MM.1S (cell line): Measurements from ENCODE around the gene ROCK2.

Experiments
- DNase-seq: peaks from one replicate; pipeline ENCODE4 v3.0.0-alpha.2; 2015
- H2AFZ ChIP-seq: fragments of 300-600 bp; sonication (generic); 2 replicates; pipeline ENCODE4 v1.6.0; 2016; ENCODE audit warnings: antibody characterized with exemption, low read length
- H3F3A ChIP-seq: fragments of 300-600 bp; sonication (generic); 2 replicates; pipeline ENCODE4 v1.6.1; 2016; ENCODE audit warnings: mild to moderate bottlenecking, antibody characterized with exemption, low read length, moderate library complexity, mixed read lengths; ENCODE audit not compliant: insufficient read depth
- H3K27ac ChIP-seq: fragments of 300-600 bp; sonication (generic); 2 replicates; pipeline ENCODE4 v1.5.1; 2016; ENCODE audit warnings: mild to moderate bottlenecking, low read length
- H3K27me3 ChIP-seq: fragments of 300-600 bp; sonication (generic); replicated peaks from 2 replicates; pipeline ENCODE4 v1.6.0; 2016; ENCODE audit warnings: low read length; ENCODE audit not compliant: insufficient read depth
- H3K36me3 ChIP-seq: fragments of 300-600 bp; sonication (generic); replicated peaks from 2 replicates; pipeline ENCODE4 v1.6.1; 2016; ENCODE audit warnings: mild to moderate bottlenecking, low read length, mixed read lengths; ENCODE audit not compliant: insufficient read depth
- H3K4me1 ChIP-seq: fragments of 300-600 bp; sonication (generic); 2 replicates; pipeline ENCODE4 v1.6.1; 2016; ENCODE audit warnings: low read length, mixed read lengths
- H3K4me2 ChIP-seq: fragments of 300-600 bp; sonication (generic); 2 replicates; pipeline ENCODE4 v1.6.0; 2016; ENCODE audit warnings: low read depth, low read length
- H3K4me3 ChIP-seq: fragments of 300-600 bp; sonication (generic); 2 replicates; pipeline ENCODE4 v1.5.1; 2016; ENCODE audit warnings: low read length, mixed read lengths
- H3K79me2 ChIP-seq: fragments of 300-600 bp; sonication (generic); 2 replicates; pipeline ENCODE4 v1.6.1; 2016; ENCODE audit warnings: mixed run types, low read length, mixed read lengths
- H3K9ac ChIP-seq: fragments of 300-600 bp; sonication (generic); 2 replicates; pipeline ENCODE4 v1.6.1; 2016; ENCODE audit warnings: low read length, mixed read lengths
- H3K9me2 ChIP-seq: fragments of 300-600 bp; sonication (generic); replicated peaks from 2 replicates; pipeline ENCODE4 v1.6.1; 2016; ENCODE audit warnings: mild to moderate bottlenecking, low read length, mixed read lengths; ENCODE audit not compliant: insufficient read depth
- H3K9me3 ChIP-seq: fragments of 300-600 bp; sonication (generic); replicated peaks from 2 replicates; pipeline ENCODE4 v1.6.1; 2016; ENCODE audit warnings: mild to moderate bottlenecking, low read length, mixed read lengths; ENCODE audit not compliant: insufficient read depth
- H4K20me1 ChIP-seq: fragments of 300-600 bp; sonication (generic); 2 replicates; pipeline ENCODE4 v1.6.1; 2016; ENCODE audit warnings: mild to moderate bottlenecking, low read length, moderate library complexity, mixed read lengths; ENCODE audit not compliant: insufficient read depth
- CTCF ChIP-seq: fragments of 300-600 bp; sonication (generic); IDR thresholded peaks from 2 replicates; pipeline ENCODE4 v1.5.1; 2016; ENCODE audit warnings: antibody characterized with exemption, low read length, mixed read lengths
- EZH2 ChIP-seq: fragments of 300-600 bp; sonication (generic); optimal IDR thresholded peaks from 2 replicates; pipeline ENCODE3; 2017; ENCODE audit warnings: low read depth, mild to moderate bottlenecking, antibody characterized with exemption, low read length, mixed read lengths
- EZH2phosphoT487 ChIP-seq: fragments of 300-600 bp; sonication (generic); IDR thresholded peaks from 2 replicates; pipeline ENCODE4 v1.6.1; 2018; ENCODE audit warnings: antibody characterized with exemption, low read length

The ROCK2 gene

GRCh38 chr2:11142330-11142729, 202.1 kb downstream of the ROCK2 start:
- Histone ChIP-seq H2AFZ (no peak overlapping the region), H3K27me3 (no peaks in the 10 kb centered on the region), H4K20me1 (no peaks in the 10 kb centered on the region), H3F3A (no peaks in the 10 kb centered on the region), H3K4me3 (no peak overlapping the region), H3K9me2 (no peaks in the 10 kb centered on the region), H3K4me1 (no peaks in the 10 kb centered on the region), H3K9ac (no peak overlapping the region), H3K9me3 (no peaks in the 10 kb centered on the region), H3K27ac (no peak overlapping the region), H3K79me2 (no peaks in the 10 kb centered on the region), H3K4me2 (no peak overlapping the region), H3K36me3 (no peaks in the 10 kb centered on the region)
- DNase-seq, result no peak
- TF ChIP-seq CTCF, result no peak; the same call in 1 of the 2 replicates

DNA sequence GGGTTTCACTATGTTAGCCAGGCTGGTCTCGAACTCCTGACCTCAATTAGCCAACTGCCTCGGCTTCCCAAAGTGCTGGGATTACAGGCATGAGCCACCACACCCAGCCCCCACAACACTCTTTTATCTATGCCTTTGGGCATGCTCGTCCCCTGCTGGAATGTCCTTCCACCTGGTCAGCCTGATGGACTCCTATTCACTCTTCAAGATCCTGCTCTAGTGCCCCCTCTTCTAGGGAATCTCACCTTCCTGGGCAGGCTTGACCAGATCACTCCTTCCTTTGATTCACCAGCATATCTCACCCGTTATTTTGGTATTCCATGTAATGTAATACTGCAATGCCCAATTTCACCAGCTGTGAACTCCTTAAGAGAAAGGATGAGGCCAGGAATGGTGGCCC, 203.1 kb downstream of the ROCK2 start:
- Histone ChIP-seq H2AFZ (no peak overlapping the region), H3K79me2 (no peaks in the 10 kb centered on the region), H4K20me1 (no peaks in the 10 kb centered on the region), H3K4me1 (no peaks in the 10 kb centered on the region), H3K4me3 (no peak overlapping the region), H3K36me3 (no peaks in the 10 kb centered on the region), H3K9me3 (no peaks in the 10 kb centered on the region), H3F3A (no peaks in the 10 kb centered on the region), H3K9ac (no peak overlapping the region), H3K4me2 (no peak overlapping the region), H3K9me2 (no peaks in the 10 kb centered on the region), H3K27ac (no peak overlapping the region), H3K27me3 (no peaks in the 10 kb centered on the region)
- TF ChIP-seq EZH2, result no peak
- TF ChIP-seq EZH2phosphoT487, result no peak
- TF ChIP-seq CTCF, result no peak
- no peak for DNase-seq

- Histone ChIP-seq H3K4me3 (no peak overlapping the region), H3K36me3 (no peaks in the 10 kb centered on the region), H3K27ac (no peak overlapping the region), H3K4me1 (no peaks in the 10 kb centered on the region), H3F3A (no peaks in the 10 kb centered on the region), H3K9ac (no peak overlapping the region), H3K79me2 (no peaks in the 10 kb centered on the region), H3K4me2 (no peak overlapping the region), H2AFZ (no peak overlapping the region), H3K27me3 (no peaks in the 10 kb centered on the region), H3K9me2 (no peaks in the 10 kb centered on the region), H3K9me3 (no peaks in the 10 kb centered on the region), H4K20me1 (no peaks in the 10 kb centered on the region)
- TF ChIP-seq CTCF (no peak), EZH2phosphoT487 (no peak), EZH2 (no peak)
- no peak for DNase-seq
These were observed 203.9 kb downstream of the ROCK2 start for GRCh38 chr2:11140492-11140891.

- Histone ChIP-seq H3F3A (peaks cover 9% of the 10 kb centered on the region), H3K9me2 (no peaks in the 10 kb centered on the region), H3K4me3 (no peak overlapping the region), H3K9me3 (no peaks in the 10 kb centered on the region), H3K36me3 (no peaks in the 10 kb centered on the region), H3K4me1 (0 out of 2 replicates have a peak, but pooled peaks cover 3% of the 10 kb centered on the region), H3K27me3 (no peaks in the 10 kb centered on the region), H3K79me2 (no peaks in the 10 kb centered on the region), H2AFZ (no peak overlapping the region), H3K27ac (no peak overlapping the region), H4K20me1 (no peaks in the 10 kb centered on the region), H3K4me2 (no peak overlapping the region), H3K9ac (no peak overlapping the region)
- no peak for DNase-seq
- no peak for TF ChIP-seq EZH2
- no peak for TF ChIP-seq EZH2phosphoT487
- TF ChIP-seq CTCF, result no peak
These were observed 210.1 kb downstream of the ROCK2 start for GRCh38 chr2:11134349-11134748.
